DND-41 (cell line): ENCODE data around the gene TMEM132D.

Experiments
- ATAC-seq: fragments of 200-7000 bp; cut with Tn5 transposase; 3 replicates; pipeline ENCODE4 v1.9.1; 2021; ENCODE audit warnings: low read depth; ENCODE audit not compliant: insufficient read depth
- DNase-seq: peaks from one replicate; pipeline ENCODE4 v3.0.0-alpha.2; 2020
- H2AFZ ChIP-seq: 2 replicates; pipeline ENCODE4 v1.6.0; 2012; ENCODE audit warnings: low read depth, low read length
- H3K27ac ChIP-seq: 2 replicates; pipeline ENCODE4 v1.5.1; 2012; ENCODE audit warnings: low read length, inconsistent platforms
- H3K27me3 ChIP-seq: fragments of 200-600 bp; sonication (generic); 2 replicates; pipeline ENCODE4 v1.6.0; 2012; ENCODE audit warnings: low read length, mild to moderate bottlenecking, inconsistent platforms; ENCODE audit not compliant: insufficient read depth, poor library complexity
- H3K36me3 ChIP-seq: 2 replicates; pipeline ENCODE4 v1.5.1; 2012; ENCODE audit warnings: low read length, inconsistent platforms; ENCODE audit not compliant: insufficient read depth
- H3K4me1 ChIP-seq: 2 replicates; pipeline ENCODE4 v1.5.1; 2012; ENCODE audit warnings: mild to moderate bottlenecking, low read length; ENCODE audit not compliant: insufficient read depth
- H3K4me2 ChIP-seq: 2 replicates; pipeline ENCODE4 v1.6.0; 2012; ENCODE audit warnings: mild to moderate bottlenecking, moderate library complexity, low read length, inconsistent platforms; ENCODE audit not compliant: insufficient read depth
- H3K4me3 ChIP-seq, 2 experiments: fragments of 200-600 bp in 1 of 2; shearing (Covaris generic) in 1 of 2; 2 replicates each; pipeline ENCODE4 v1.5.1; 2012 to 2016; ENCODE audit warnings: inconsistent platforms in 2 of 2, low read length in 2 of 2, mild to moderate bottlenecking in 2 of 2, low read depth in 1 of 2, moderate library complexity in 1 of 2
- H3K79me2 ChIP-seq: 2 replicates; pipeline ENCODE4 v1.6.0; 2012; ENCODE audit warnings: low read length, inconsistent platforms; ENCODE audit not compliant: insufficient read depth
- H3K9ac ChIP-seq: 2 replicates; pipeline ENCODE4 v1.6.0; 2012; ENCODE audit warnings: low read depth, mild to moderate bottlenecking, inconsistent platforms, low read length, moderate library complexity
- H3K9me3 ChIP-seq: 2 replicates; pipeline ENCODE4 v1.5.1; 2012; ENCODE audit warnings: low read length, moderate library complexity, mild to moderate bottlenecking, inconsistent platforms; ENCODE audit not compliant: insufficient read depth, severe bottlenecking
- H4K20me1 ChIP-seq: 2 replicates; pipeline ENCODE4 v1.6.0; 2012; ENCODE audit warnings: low read length; ENCODE audit not compliant: insufficient read depth
- CTCF ChIP-seq: IDR thresholded peaks from 2 replicates; pipeline ENCODE4 v1.5.1; 2012; ENCODE audit warnings: borderline replicate concordance, low read length, moderate library complexity, mild to moderate bottlenecking; ENCODE audit not compliant: poor library complexity, severe bottlenecking; ENCODE audit errors: extremely low read depth
- EZH2 ChIP-seq: IDR thresholded peaks from 3 replicates; pipeline ENCODE4 v1.6.1; 2012; ENCODE audit warnings: borderline replicate concordance, low read depth, mild to moderate bottlenecking, moderate library complexity, low read length, inconsistent platforms; ENCODE audit not compliant: severe bottlenecking

The TMEM132D gene

GRCh38 chr12:129036135-129036534 is 867.7 kb downstream of the TMEM132D start:
- no peak overlapping the region for H3K9ac ChIP-seq
- H3K4me3 ChIP-seq: no peak overlapping the region
- no peaks in the 10 kb centered on the region for H3K9me3 ChIP-seq
- no peak overlapping the region for H2AFZ ChIP-seq
- DNase-seq: no peak
- H4K20me1 ChIP-seq: no peaks in the 10 kb centered on the region
- no peaks in the 10 kb centered on the region for H3K79me2 ChIP-seq
- no peak overlapping the region for H3K27ac ChIP-seq
- no peaks in the 10 kb centered on the region for H3K27me3 ChIP-seq
- H3K36me3 ChIP-seq: no peaks in the 10 kb centered on the region
- no peak overlapping the region for H3K4me2 ChIP-seq
- TF ChIP-seq EZH2 (no peak), CTCF (no peak)
- H3K4me1 ChIP-seq: no peaks in the 10 kb centered on the region
- ATAC-seq: no peak

- no peaks in the 10 kb centered on the region for H4K20me1 ChIP-seq
- H3K4me2 ChIP-seq: no peak overlapping the region
- no peaks in the 10 kb centered on the region for H3K79me2 ChIP-seq
- no peaks in the 10 kb centered on the region for H3K4me1 ChIP-seq
- H3K36me3 ChIP-seq: no peaks in the 10 kb centered on the region
- no peak overlapping the region for H3K4me3 ChIP-seq
- ATAC-seq (no peak), DNase-seq (no peak)
- TF ChIP-seq EZH2 (no peak), CTCF (no peak)
- H2AFZ ChIP-seq: no peak overlapping the region
- no peak overlapping the region for H3K9ac ChIP-seq
- no peaks in the 10 kb centered on the region for H3K27me3 ChIP-seq
- no peak overlapping the region for H3K27ac ChIP-seq
- no peaks in the 10 kb centered on the region for H3K9me3 ChIP-seq
Measured at GRCh38 chr12:129034558-129035289, 869.1 kb downstream of the TMEM132D start.

- Histone ChIP-seq H3K4me3 (no peak overlapping the region), H4K20me1 (no peaks in the 10 kb centered on the region), H3K27me3 (no peaks in the 10 kb centered on the region), H3K79me2 (no peaks in the 10 kb centered on the region), H3K9me3 (no peaks in the 10 kb centered on the region), H3K9ac (no peak overlapping the region), H3K4me1 (no peaks in the 10 kb centered on the region), H3K4me2 (no peak overlapping the region), H2AFZ (no peak overlapping the region), H3K36me3 (no peaks in the 10 kb centered on the region), H3K27ac (no peak overlapping the region)
- DNase-seq (no peak), ATAC-seq (no peak)
- TF ChIP-seq CTCF: no peak
Measured at GRCh38 chr12:129028844-129029243, 875.0 kb downstream of the TMEM132D start.
